COLO668 (cell line): ENCODE measurements around the gene CALHM3.
"Not testable (repeated sequence)": the region's sequence is repeated elsewhere in the genome, so short reads cannot be mapped to it uniquely, and the experiment has no call there.

Source experiments
- DNase-seq: peaks from one replicate; lab custom pipeline; 2025; ENCODE audit not compliant: unreplicated experiment; lab: John Stamatoyannopoulos, UW

Gene CALHM3

GRCh38 chr10:103502849-103503660 is 24.0 kb upstream of the CALHM3 start:
- DNase-seq = no peak

GRCh38 chr10:103501186-103501585 is 22.1 kb upstream of the CALHM3 start:
- no peak for DNase-seq

- DNase-seq = no peak
Observed at GRCh38 chr10:103500481-103500880, 21.4 kb upstream of the CALHM3 start.

- no peak for DNase-seq
Observed at GRCh38 chr10:103499881-103500280, 20.8 kb upstream of the CALHM3 start.

- DNase-seq = peak; percentile 24
Observed at GRCh38 chr10:103498936-103499638, 20.0 kb upstream of the CALHM3 start.

GRCh38 chr10:103497161-103497915 is 18.3 kb upstream of the CALHM3 start:
- DNase-seq = no peak

GRCh38 chr10:103495321-103495720 is 16.3 kb upstream of the CALHM3 start:
- DNase-seq = no peak

- DNase-seq = peak; percentile 56
Observed at GRCh38 chr10:103493916-103494877, 15.2 kb upstream of the CALHM3 start.

GRCh38 chr10:103493362-103493915 is 14.4 kb upstream of the CALHM3 start, which contains the start of gene NEURL1:
Gene NEURL1, plus strand, starts transcription at chr10:103493705. Its CDS starts 683 bp downstream, at chr10:103494388.
- peak; percentile 74 for DNase-seq

- no peak for DNase-seq
Observed at GRCh38 chr10:103492655-103493261, 13.7 kb upstream of the CALHM3 start.

- peak; percentile 53 for DNase-seq
Observed at GRCh38 chr10:103491729-103492364, 12.8 kb upstream of the CALHM3 start.

GRCh38 chr10:103490986-103491314 is 11.9 kb upstream of the CALHM3 start:
- no peak for DNase-seq

GRCh38 chr10:103487410-103487708 is 8.3 kb upstream of the CALHM3 start:
- DNase-seq = no peak

GRCh38 chr10:103486635-103487409 is 7.8 kb upstream of the CALHM3 start:
- not testable (repeated sequence) for DNase-seq

GRCh38 chr10:103481974-103482531 is 3.0 kb upstream of the CALHM3 start:
- peak; percentile 11 for DNase-seq

GRCh38 chr10:103480521-103480920 is 1.5 kb upstream of the CALHM3 start:
- no peak for DNase-seq

- no peak for DNase-seq
Observed at GRCh38 chr10:103478671-103479070, 369 bp downstream of the CALHM3 start.

- DNase-seq = peak; percentile 5
Observed at GRCh38 chr10:103476046-103476768, 2.8 kb downstream of the CALHM3 start.
